Measurements from ENCODE around the gene MARCHF3.

GRCh38 chr5:126983874-126984266 lies 46.5 kb downstream of the MARCHF3 start:
- TF ChIP-seq EP300 (IDR thresholded peaks at IDR 0.05) (no peak), CTCF (IDR thresholded peaks at IDR 0.05) (no peak), SREBF2 (IDR thresholded peaks at IDR 0.05) (no peak), HOXB5 (CRISPR knock-in tag; IDR thresholded peaks at IDR 0.05) (no peak), KDM5A (IDR thresholded peaks at IDR 0.05) (no peak), BHLHE40 (IDR thresholded peaks at IDR 0.05; ENCODE audit: low read depth, low read length) (no peak), FOSB (CRISPR knock-in tag; IDR thresholded peaks at IDR 0.05) (no peak)

Measured in A549 (cell line).